Neuronal stem cell (in vitro differentiated cells): ENCODE data around the gene SPDYE17.
A peak's percentile ranks its signal among the peaks of the same experiment; 100 is the strongest.
"Not testable (repeated sequence)": the region's sequence is repeated elsewhere in the genome, so short reads cannot be mapped to it uniquely, and the experiment has no call there.

ENCODE experiments used
- DNase-seq: peaks from one replicate; pipeline ENCODE4 v3.0.0-alpha.2; 2013; ENCODE audit warnings: low spot score
- H2AFZ ChIP-seq: one replicate; pipeline ENCODE4 v1.6.1; 2013; ENCODE audit warnings: mild to moderate bottlenecking, low read length, inconsistent platforms
- H2AK5ac ChIP-seq: 2 replicates; pipeline ENCODE4 v1.6.1; 2013; ENCODE audit warnings: low read depth, mild to moderate bottlenecking, inconsistent platforms, low read length, moderate library complexity, mixed read lengths
- H2BK120ac ChIP-seq: 2 replicates; pipeline ENCODE4 v1.6.1; 2013; ENCODE audit warnings: low read depth, mild to moderate bottlenecking, inconsistent platforms, low read length, moderate library complexity, mixed read lengths
- H2BK12ac ChIP-seq: one replicate; pipeline ENCODE4 v1.6.1; 2013; ENCODE audit warnings: low read length, inconsistent platforms
- H2BK15ac ChIP-seq: 2 replicates; pipeline ENCODE4 v1.6.1; 2013; ENCODE audit warnings: mild to moderate bottlenecking, low read length, inconsistent platforms, mixed read lengths
- H2BK5ac ChIP-seq: one replicate; pipeline ENCODE4 v1.6.1; 2013; ENCODE audit warnings: inconsistent platforms, mild to moderate bottlenecking, low read length, moderate library complexity
- H3K14ac ChIP-seq: one replicate; pipeline ENCODE4 v1.6.1; 2013; ENCODE audit warnings: low read length, inconsistent platforms
- H3K18ac ChIP-seq: 2 replicates; pipeline ENCODE4 v1.6.1; 2013; ENCODE audit warnings: low read length, inconsistent platforms
- H3K23ac ChIP-seq: 2 replicates; pipeline ENCODE4 v1.6.1; 2013; ENCODE audit warnings: low read depth, mild to moderate bottlenecking, mixed read lengths, low read length, inconsistent platforms; ENCODE audit not compliant: poor library complexity
- H3K27ac ChIP-seq: replicated peaks from 3 replicates; pipeline ENCODE4 v1.5.1; 2013; ENCODE audit warnings: low read length, inconsistent platforms
- H3K27me3 ChIP-seq, 3 experiments: 2 replicates each; pipeline ENCODE4 v1.6.1; 2013; ENCODE audit warnings: low read length in 3 of 3, mild to moderate bottlenecking in 2 of 3, inconsistent platforms in 1 of 3, low read depth in 1 of 3, mixed read lengths in 1 of 3, moderate library complexity in 1 of 3; ENCODE audit not compliant: control insufficient read depth in 3 of 3, insufficient read depth in 3 of 3
- H3K36me3 ChIP-seq, 2 donors: replicated peaks in 1 of 2; 2 replicates each; pipeline ENCODE4 v1.6.1; 2013; ENCODE audit warnings: low read length in 2 of 2; ENCODE audit not compliant: control insufficient read depth in 2 of 2, insufficient read depth in 2 of 2
- H3K4ac ChIP-seq: 2 replicates; pipeline ENCODE4 v1.6.1; 2013; ENCODE audit warnings: inconsistent platforms, mild to moderate bottlenecking, low read length, moderate library complexity
- H3K4me1 ChIP-seq, 2 donors: 1 replicate in 1 of 2; 2 replicates in 1 of 2; pipeline ENCODE4 v1.6.1; 2013; ENCODE audit warnings: low read length in 2 of 2, low read depth in 1 of 2; ENCODE audit not compliant: control insufficient read depth in 2 of 2, insufficient read depth in 1 of 2
- H3K4me2 ChIP-seq: one replicate; pipeline ENCODE4 v1.6.1; 2013; ENCODE audit warnings: mild to moderate bottlenecking, low read length, inconsistent platforms; ENCODE audit not compliant: insufficient read depth, poor library complexity, severe bottlenecking
- H3K4me3 ChIP-seq, 2 donors: 2 replicates each; pipeline ENCODE4 v1.5.1; 2013; ENCODE audit warnings: low read length in 2 of 2, mild to moderate bottlenecking in 2 of 2, inconsistent platforms in 1 of 2, moderate library complexity in 1 of 2
- H3K79me1 ChIP-seq: one replicate; pipeline ENCODE4 v1.6.1; 2013; ENCODE audit warnings: low read depth, mild to moderate bottlenecking, inconsistent platforms, low read length, moderate library complexity
- H3K9ac ChIP-seq: one replicate; pipeline ENCODE4 v1.6.1; 2013; ENCODE audit warnings: mild to moderate bottlenecking, low read depth, low read length, inconsistent platforms; ENCODE audit not compliant: poor library complexity
- H3K9me3 ChIP-seq, 2 donors: replicated peaks in 1 of 2; 2 replicates each; pipeline versions ENCODE3 to v1.6.1; 2013; ENCODE audit warnings: low read length in 2 of 2, mild to moderate bottlenecking in 2 of 2, inconsistent platforms in 1 of 2, low read depth in 1 of 2, mixed read lengths in 1 of 2, moderate library complexity in 1 of 2; ENCODE audit not compliant: control insufficient read depth in 2 of 2, insufficient read depth in 1 of 2
- H4K8ac ChIP-seq: one replicate; pipeline ENCODE4 v1.6.1; 2013; ENCODE audit warnings: low read depth, mild to moderate bottlenecking, inconsistent platforms, low read length, moderate library complexity
- H4K91ac ChIP-seq: one replicate; pipeline ENCODE4 v1.6.1; 2013; ENCODE audit warnings: low read length, low read depth, mild to moderate bottlenecking, inconsistent platforms; ENCODE audit not compliant: poor library complexity
- WGBS, 2 donors: extraction: QIAGEN DNeasy Blood & Tissue Kit; methylation state at CpG; one replicate each; pipeline ENCODE4 v1.1.7; 2013; ENCODE audit warnings: missing lambda C conversion rate in 2 of 2, mixed read lengths in 1 of 2; ENCODE audit not compliant: insufficient read length in 2 of 2, insufficient replicate concordance in 1 of 2; ENCODE audit errors: extremely low coverage in 2 of 2; 5-methylcytosine and 5-hydroxymethylcytosine counted together

The SPDYE17 gene

DNA sequence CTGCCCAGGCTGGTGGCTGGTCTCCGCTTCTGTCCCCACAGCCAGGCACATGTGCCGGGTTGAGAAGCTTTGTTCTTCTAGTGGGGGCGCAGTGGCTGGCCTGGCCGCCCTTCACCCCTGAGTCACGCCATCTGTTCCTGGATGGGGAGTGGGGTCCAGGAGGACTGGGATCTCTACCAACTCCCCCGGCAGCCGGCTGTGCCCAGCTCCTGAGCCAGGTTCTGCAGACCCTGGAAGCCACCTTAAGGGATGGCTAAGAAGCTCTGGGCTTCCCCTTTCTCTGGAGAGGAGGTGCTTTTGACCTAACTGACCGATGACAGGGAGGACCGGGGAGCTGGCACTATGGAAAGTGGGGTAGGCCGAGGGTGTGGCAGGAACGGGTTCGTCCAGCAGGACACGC lies 37.9 kb downstream of the SPDYE17 start:
- not testable (repeated sequence) for H2AFZ ChIP-seq, H2BK12ac ChIP-seq, H3K9me3 ChIP-seq, H3K4me1 ChIP-seq, H3K79me1 ChIP-seq, H3K18ac ChIP-seq, H3K4me3 ChIP-seq, H3K4ac ChIP-seq, H3K4me2 ChIP-seq, H3K14ac ChIP-seq, H3K36me3 ChIP-seq, H3K27ac ChIP-seq, H4K8ac ChIP-seq, H2AK5ac ChIP-seq, H2BK5ac ChIP-seq, H2BK120ac ChIP-seq, DNase-seq, H3K27me3 ChIP-seq, H3K23ac ChIP-seq, H4K91ac ChIP-seq, H3K9ac ChIP-seq, H2BK15ac ChIP-seq
- no CpG with 5 or more reads among the region's 13 CpGs for WGBS, 2 donors

DNA sequence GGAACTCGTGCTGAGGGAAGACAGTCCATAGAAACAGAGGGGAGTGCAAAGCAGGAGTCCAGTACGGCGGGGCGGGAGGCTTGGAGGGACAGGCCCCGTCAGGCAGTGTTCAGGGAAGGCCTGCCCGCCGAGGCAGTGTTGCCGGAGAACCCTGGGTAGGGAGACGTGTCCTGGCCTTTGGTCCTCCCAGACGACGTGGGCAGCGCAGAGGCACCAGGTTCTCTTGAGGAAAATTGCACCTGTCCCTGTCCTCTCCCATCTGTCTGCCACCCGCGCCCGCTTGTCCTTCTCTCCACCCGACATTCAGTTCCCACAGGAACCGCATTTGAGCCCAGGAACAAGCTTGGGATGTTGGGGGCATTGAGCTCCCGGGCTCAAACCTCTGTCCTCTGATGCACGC lies 38.3 kb downstream of the SPDYE17 start:
- not testable (repeated sequence) for H4K91ac ChIP-seq, H3K36me3 ChIP-seq, H3K23ac ChIP-seq, H2AFZ ChIP-seq, H2BK5ac ChIP-seq, H3K4me2 ChIP-seq, H3K4me1 ChIP-seq, H3K4ac ChIP-seq, H3K27ac ChIP-seq, H3K9me3 ChIP-seq, H2BK15ac ChIP-seq, H2AK5ac ChIP-seq, H3K18ac ChIP-seq, H3K9ac ChIP-seq, H3K4me3 ChIP-seq, H2BK12ac ChIP-seq, DNase-seq, H2BK120ac ChIP-seq, H4K8ac ChIP-seq, H3K79me1 ChIP-seq, H3K27me3 ChIP-seq
- WGBS, 2 donors = no CpG with 5 or more reads among the region's 19 CpGs
- peak overlapping the region; percentile 21 for H3K14ac ChIP-seq

DNA sequence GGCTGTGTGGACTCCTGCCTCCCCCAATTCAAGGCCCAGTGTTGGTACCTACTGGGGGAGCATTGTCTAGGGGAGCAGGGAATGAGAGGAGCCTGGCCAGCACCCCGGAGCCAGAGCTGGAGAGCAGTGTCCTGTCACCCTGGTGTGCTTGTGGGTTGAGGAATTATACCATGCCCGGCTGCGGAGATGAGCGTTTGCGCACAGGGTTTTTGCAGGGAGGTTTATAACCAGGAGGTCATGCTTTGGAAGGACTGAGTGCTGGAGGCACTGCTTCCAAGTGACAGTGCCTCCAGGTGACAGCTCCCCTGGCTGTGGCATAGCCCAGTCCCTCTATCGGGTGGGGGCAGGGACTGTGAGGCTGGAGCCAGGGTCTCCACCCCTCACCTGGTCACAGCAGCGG lies 39.3 kb downstream of the SPDYE17 start:
- H3K23ac ChIP-seq, H2BK5ac ChIP-seq, H2BK12ac ChIP-seq, H3K9ac ChIP-seq, H3K18ac ChIP-seq, H3K4me2 ChIP-seq, H3K4me1 ChIP-seq, H3K9me3 ChIP-seq, H3K4me3 ChIP-seq, H4K91ac ChIP-seq, H2BK120ac ChIP-seq, H3K36me3 ChIP-seq, H3K14ac ChIP-seq, H3K79me1 ChIP-seq, H3K27ac ChIP-seq, H2AFZ ChIP-seq, H4K8ac ChIP-seq, H2BK15ac ChIP-seq, H3K27me3 ChIP-seq, H3K4ac ChIP-seq, DNase-seq, H2AK5ac ChIP-seq: not testable (repeated sequence)
- no CpG with 5 or more reads among the region's 7 CpGs for WGBS, 2 donors

DNA sequence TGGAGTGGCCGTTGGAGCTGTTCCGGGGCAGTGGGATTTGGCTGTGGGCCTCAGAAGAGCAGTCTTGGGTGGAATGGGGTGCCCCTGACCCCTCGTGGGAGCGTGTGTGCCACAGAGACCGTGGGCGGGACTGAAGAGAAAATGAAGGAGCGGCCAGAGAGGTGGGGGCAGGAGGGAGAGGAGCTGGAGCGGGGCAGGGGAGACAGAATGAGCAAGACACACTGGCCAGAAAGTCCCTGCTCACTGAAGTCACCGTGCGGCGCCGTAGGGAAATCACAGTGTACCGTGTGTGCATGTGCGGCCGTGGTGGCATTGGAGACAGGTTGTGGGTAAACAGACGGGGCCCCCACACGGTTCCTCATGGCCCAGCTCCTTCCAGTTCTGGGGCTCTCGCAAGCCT lies 40.0 kb downstream of the SPDYE17 start:
- not testable (repeated sequence) for H3K4me1 ChIP-seq, H3K9ac ChIP-seq, H3K79me1 ChIP-seq, H2AFZ ChIP-seq, H3K4me3 ChIP-seq, H3K9me3 ChIP-seq, DNase-seq, H2BK12ac ChIP-seq, H3K14ac ChIP-seq, H4K8ac ChIP-seq, H3K27me3 ChIP-seq, H4K91ac ChIP-seq, H3K4ac ChIP-seq, H2BK15ac ChIP-seq, H2BK120ac ChIP-seq, H2AK5ac ChIP-seq, H3K23ac ChIP-seq, H3K18ac ChIP-seq, H3K27ac ChIP-seq, H2BK5ac ChIP-seq, H3K4me2 ChIP-seq, H3K36me3 ChIP-seq
- WGBS, 2 donors = no CpG with 5 or more reads among the region's 18 CpGs
